GM18505 (cell line): ENCODE data around the gene NHERF2.
A peak's percentile ranks its signal among the peaks of the same experiment; 100 is the strongest.

Experiments
- ATAC-seq: cut with Tn5 transposase; IDR thresholded peaks from one replicate; pipeline ENCODE4 v1.9.1; 2021; ENCODE audit not compliant: unreplicated experiment
- POLR2A ChIP-seq: IDR thresholded peaks from 4 replicates; pipeline ENCODE4 v1.6.1; 2011; ENCODE audit warnings: borderline replicate concordance; ENCODE audit not compliant: insufficient read depth, insufficient read length; ENCODE audit errors: extremely low read depth

Gene NHERF2

GRCh38 chr16:1997494-1998359 is 29.0 kb upstream of the NHERF2 start:
- ATAC-seq: no peak
- no peak for TF ChIP-seq POLR2A

GRCh38 chr16:1998360-1998835 is 28.3 kb upstream of the NHERF2 start:
- ATAC-seq: no peak
- TF ChIP-seq POLR2A: no peak

- ATAC-seq: no peak
- no peak for TF ChIP-seq POLR2A
Measured at GRCh38 chr16:1998852-1999801, 27.6 kb upstream of the NHERF2 start.

GRCh38 chr16:1999866-2000514 is 26.7 kb upstream of the NHERF2 start:
- no peak for ATAC-seq
- TF ChIP-seq POLR2A: no peak

GRCh38 chr16:2001035-2001434 is 25.7 kb upstream of the NHERF2 start:
- TF ChIP-seq POLR2A: no peak
- ATAC-seq: no peak

GRCh38 chr16:2001456-2002355 is 25.0 kb upstream of the NHERF2 start:
- no peak for TF ChIP-seq POLR2A
- no peak for ATAC-seq

GRCh38 chr16:2002406-2003230 is 24.1 kb upstream of the NHERF2 start:
- no peak for TF ChIP-seq POLR2A
- ATAC-seq: no peak

- no peak for TF ChIP-seq POLR2A
- no peak for ATAC-seq
Measured at GRCh38 chr16:2003231-2003826, 23.4 kb upstream of the NHERF2 start.

GRCh38 chr16:2003827-2004641 is 22.7 kb upstream of the NHERF2 start:
- peak; percentile 30 for TF ChIP-seq POLR2A
- ATAC-seq: peak; percentile 45

GRCh38 chr16:2004795-2005517 is 21.7 kb upstream of the NHERF2 start:
- ATAC-seq: no peak
- no peak for TF ChIP-seq POLR2A
